Fibroblast of skin of back (primary cell): ENCODE data around the gene PDIA2.
"Not testable (repeated sequence)": the region's sequence is repeated elsewhere in the genome, so short reads cannot be mapped to it uniquely, and the experiment has no call there.

Source experiments
- DNase-seq: peaks from one replicate; pipeline ENCODE4 v3.0.0-alpha.2; 2013

The PDIA2 gene

DNA sequence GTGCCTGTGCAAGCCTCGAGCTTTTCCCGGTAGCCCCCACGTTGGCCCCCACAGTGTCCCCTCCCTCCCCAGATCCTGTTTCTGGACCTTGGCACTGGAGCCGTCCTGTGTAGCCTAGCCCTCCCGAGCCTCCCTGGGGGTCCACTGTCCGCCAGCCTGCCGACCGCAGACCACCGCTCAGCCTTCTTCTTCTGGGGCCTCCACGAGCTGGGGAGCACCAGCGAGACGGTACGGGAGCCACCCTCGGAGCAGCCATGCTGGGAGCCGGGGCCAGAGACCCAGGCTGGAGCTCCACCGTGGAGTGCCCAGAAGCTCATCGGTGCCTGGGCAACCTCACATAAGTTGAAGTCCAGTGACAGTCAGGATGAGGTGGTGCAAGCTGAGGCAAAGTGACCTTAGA is 19.0 kb upstream of the PDIA2 start:
- DNase-seq, result no peak

GRCh38 chr16:264440-264951 is 18.5 kb upstream of the PDIA2 start:
- no peak for DNase-seq

DNA sequence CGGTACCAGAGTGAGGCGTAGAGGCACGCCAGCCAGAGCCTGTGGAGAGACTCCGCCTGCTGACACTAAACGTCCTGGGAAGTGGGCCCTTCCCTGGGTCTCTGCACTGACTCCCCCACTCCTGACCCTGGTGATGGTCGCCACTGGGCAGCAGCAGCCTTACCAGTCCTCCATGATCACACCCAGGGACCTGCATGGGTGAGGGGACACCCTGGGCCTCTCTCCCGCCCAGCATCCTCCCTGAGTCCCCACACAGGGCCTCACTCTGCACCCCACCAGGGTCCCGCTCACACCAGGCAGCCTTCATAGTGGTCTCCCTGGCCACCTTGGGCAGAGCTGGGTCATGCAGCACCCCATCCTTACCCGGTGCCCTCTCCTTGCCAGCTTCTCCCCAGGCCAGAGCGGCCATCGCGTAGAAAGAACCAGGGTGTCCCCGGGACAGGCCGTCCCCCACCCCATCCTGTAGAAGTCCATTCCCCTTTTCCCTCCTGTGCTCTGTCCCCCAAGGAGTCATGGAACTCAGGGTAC is 17.9 kb upstream of the PDIA2 start:
- DNase-seq, result no peak

DNA sequence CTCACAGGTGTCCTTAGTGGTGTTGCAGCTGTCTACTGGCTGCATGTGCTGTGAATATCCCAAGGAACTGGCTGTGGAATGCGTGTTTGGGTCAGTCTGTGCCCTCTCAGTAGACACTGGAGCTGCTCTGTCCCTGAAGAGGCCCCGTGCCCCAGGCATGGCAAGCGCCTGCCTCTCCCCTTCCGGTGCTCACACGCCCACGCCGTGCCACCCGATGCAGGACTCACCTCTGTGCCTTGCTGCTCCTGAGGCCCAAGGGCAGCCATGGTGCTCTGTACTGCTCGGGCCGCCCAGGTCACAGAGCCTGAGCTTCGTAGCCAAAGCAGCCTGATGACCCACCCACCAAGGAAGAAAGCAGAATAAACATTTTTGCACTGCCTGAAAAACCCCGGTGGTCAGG is 17.3 kb upstream of the PDIA2 start:
- no peak for DNase-seq

DNA sequence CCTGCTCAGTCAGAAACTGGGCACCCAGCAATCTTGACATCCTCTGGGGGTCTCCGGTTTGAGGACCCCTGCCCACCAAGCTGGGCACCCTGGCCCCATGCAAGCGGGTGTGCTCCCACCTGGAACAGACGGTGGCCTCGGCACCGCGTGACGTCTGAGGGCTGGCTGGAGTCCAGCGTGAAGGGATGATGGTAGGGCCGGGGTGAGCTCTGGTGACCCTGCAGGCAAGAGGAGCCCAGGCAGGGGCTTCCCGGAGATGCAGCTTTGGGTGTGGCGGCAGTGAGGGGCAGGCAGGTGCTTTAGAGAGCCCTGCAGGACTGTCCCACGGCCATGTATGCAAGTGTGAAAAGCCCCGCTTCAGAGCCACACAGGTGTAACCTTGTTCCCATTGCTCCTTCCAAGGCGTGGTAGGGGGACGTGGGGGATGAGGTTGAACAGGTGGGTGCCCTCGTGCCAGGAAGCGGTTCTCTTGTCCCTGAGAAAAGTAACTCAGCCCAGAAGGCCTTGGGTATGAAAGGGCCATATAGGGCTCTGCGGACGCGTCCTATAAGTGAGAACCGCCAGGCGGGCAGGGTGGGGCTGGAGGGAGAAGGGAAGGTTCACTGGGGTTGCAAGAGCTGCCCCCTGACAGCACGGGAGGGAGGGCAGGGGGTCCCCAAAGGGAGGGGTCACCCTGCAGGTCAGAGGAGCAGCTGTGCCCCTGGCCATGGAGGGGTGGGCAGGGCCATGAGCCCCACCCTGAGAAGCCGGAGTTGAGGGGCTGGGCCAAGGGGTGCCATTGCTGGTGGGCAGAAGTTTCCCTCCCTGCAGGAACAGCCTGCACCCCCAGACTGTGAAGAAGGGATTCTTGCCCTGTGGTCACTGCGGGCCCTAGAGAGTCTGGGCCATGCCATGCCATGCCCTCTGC is 16.5 kb upstream of the PDIA2 start:
- DNase-seq, result no peak

GRCh38 chr16:267562-267961 is 15.4 kb upstream of the PDIA2 start:
- DNase-seq, result not testable (repeated sequence)

DNA sequence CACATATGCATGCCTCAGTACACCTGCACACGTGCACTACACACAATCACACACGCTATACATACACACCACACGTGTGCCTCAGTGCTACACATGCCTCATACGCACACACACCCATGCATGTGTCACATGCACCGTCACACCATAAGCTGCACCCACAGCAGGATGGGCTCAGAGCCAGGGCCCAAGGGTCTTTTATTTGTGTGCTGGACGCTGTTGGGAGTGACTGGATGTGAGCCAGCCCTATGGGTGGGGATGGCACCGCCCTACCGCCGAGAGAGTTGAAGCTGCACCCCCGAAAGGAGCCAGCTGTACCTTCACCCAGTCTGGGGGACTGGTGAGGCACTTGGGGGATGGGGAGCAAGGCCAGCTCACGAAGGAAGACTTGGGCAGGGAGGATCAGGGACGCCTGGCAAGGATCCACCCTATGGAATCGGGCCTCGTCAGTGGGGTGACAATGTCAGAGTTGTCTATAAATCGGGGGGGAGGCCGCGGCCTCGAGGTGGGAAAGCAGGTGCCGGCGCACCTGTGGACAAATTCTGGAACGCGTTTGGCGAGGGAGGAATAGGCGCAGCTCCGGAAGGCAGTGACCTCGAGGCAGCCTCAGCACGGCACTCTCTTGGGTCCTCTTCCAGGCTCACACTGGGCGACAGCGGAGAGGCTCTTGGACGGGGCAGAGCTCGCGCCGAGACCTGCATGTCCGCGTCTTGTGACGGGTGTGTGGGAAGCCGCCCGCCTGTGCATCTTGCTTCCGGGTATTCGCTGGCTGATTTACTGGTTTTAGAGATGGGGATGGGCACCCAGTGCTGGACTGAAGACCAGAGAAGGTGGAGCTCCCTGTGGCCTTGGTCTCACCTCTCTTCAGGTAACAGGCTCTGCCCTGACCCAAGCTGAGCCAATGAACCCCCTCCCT is 14.6 kb upstream of the PDIA2 start:
- no peak for DNase-seq

DNA sequence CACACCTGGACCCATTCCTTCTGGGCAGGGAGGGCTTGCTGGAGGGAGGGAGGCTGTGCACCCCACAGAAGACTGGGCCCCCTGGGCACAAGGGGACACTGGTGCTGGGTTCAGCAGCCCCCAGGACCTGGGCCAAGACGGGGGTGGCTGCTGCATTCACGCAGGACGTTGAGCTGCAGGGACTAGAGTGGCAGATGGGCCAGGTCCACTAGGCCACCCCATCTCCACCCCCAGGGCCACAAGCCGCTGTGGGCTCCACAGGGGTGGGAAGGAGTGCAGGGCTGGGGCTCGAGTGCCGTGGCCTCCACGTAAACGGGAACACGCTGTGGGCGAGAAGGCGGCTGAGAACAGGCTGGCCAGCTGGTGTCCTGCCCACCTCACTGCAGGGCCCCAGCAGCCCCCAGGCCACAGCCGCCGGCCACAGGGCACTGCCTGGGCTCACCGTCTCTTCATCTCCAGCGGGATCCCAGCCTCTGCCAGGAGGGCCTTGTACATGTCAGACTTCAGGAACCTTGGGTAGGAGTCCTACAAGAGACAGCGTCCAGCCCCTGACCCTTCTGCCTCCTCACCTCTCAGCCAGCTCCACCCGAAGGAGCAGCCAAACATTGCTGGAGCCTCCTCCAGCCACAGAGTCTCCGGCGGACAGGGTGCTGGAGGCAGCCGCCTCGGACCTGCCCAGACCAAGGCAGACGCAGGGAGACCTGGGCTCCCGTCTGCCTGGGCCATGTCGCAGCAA is 13.7 kb upstream of the PDIA2 start:
- DNase-seq, result no peak

DNA sequence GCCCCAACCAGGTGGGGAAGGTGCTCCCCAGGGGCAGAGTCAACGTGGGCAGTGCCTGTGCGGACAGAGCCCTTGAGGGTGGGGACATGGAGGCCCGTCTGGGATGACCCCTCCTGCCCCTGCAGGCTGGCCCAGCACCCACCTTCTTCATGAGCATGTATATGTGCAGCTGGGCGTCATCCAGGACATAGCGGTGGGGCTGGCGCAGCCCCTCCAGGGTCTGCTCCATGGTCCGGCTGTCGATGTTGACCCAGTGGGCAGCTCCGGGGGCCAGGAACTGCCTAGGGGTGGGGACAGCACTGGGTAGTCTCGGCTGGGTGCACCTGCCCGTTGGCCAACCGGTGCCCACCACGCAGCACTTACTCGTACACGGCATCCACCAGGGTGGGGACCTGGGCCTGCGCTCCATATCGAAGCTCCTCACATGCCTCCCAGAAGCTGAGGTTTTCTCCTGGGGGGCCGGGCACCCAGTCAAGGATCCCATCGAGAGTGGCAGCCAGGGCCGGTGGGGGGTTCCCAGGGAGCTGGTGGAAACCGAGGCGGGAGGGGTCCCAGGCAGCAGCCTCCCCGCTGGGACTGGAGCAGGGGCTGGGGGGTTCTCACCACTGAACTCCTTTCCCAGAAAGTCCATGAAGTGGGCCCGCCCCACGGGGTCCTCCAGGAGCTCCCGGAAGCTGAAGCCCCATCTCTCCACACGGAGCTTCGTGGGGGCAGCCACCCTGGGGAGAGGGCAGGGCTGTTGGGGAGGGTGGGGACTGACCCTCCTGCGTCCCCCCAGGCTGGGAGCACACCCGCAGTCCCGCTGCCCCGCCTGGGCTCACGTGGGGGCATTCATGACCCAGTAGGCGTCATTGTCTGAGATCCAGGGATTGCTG is 12.3 kb upstream of the PDIA2 start:
- no peak for DNase-seq

GRCh38 chr16:272633-273546 is 10.1 kb upstream of the PDIA2 start:
- DNase-seq, result no peak

GRCh38 chr16:273547-274421 is 9.2 kb upstream of the PDIA2 start:
- no peak for DNase-seq

DNA sequence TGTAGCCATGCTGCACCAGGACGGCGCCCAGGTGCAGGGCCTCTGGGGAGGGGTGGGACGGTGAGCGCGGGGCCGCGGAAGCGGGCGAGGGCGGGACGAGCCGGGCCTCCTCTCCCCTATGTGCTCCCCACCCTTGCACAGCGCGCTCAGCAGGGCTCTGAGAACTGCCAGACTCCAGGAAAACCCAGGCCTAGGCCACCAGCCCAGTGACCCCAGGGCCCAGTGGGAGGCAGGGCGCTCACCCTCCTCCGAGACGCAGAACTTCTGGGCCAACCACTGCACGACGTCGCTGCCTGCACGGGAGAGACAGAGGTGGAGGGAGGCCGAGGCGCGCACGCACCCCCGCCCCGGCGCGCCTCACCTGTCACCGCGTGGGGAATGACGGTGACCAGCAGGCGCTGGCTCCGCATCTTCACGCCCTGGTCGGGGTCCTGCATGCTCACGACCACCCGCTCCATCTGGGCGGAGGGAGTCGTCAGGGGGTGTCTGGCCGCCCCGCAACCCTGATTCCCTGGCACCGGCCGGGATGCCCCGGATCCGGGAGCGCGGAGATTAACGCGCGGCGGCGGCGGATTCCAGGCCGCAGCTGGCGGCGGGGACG is 7.8 kb upstream of the PDIA2 start:
- no peak for DNase-seq

GRCh38 chr16:275786-276232 is 7.2 kb upstream of the PDIA2 start, which contains the start of gene RGS11:
Gene RGS11, minus strand, starts transcription at chr16:275944. Its CDS starts 33 bp downstream, at chr16:275911.
- DNase-seq, result no peak

GRCh38 chr16:276426-277077 is 6.4 kb upstream of the PDIA2 start:
- DNase-seq, result no peak

GRCh38 chr16:278863-279366 is 4.0 kb upstream of the PDIA2 start:
- peak; percentile 25 for DNase-seq

GRCh38 chr16:279531-279930 is 3.4 kb upstream of the PDIA2 start:
- no peak for DNase-seq

GRCh38 chr16:280005-280460 is 2.9 kb upstream of the PDIA2 start:
- DNase-seq, result no peak

GRCh38 chr16:280552-280951 is 2.4 kb upstream of the PDIA2 start, which contains the start of gene ARHGDIG:
Gene ARHGDIG, plus strand, starts transcription at chr16:280591. Its CDS starts 90 bp downstream, at chr16:280681.
- no peak for DNase-seq
